Measurements from ENCODE around the gene GGTA1. TPM values are rescaled to one million over a fixed set of nuclear protein-coding genes. Genes with fewer than 3 reads are reported as not detected.
A peak's percentile ranks its signal among the peaks of the same experiment; 100 is the strongest.

GGTA1 gene
- total RNA-seq, 1 donor from 2014 or later = not detected

- Mint-ChIP-seq H3K4me3 (no peak overlapping the region), H3K36me3 (ENCODE audit: low read depth) (no peaks in the 10 kb centered on the region), H3K4me1 (peaks cover 6% of the 10 kb centered on the region), H3K9me3 (peaks cover 2% of the 10 kb centered on the region), H3K27ac (ENCODE audit: unreplicated experiment) (no peak overlapping the region), H3K27me3 (ENCODE audit: low read depth) (peaks cover 11% of the 10 kb centered on the region)
- no peak for TF ChIP-seq CTCF (conservative IDR thresholded peaks at IDR 0.05)
- no peak for DNase-seq (ENCODE audit: low read depth, low spot score)
Measured at GRCh38 chr9:121491111-121491510, 8.5 kb downstream of the GGTA1 start.

GRCh38 chr9:121489344-121489743, 10.3 kb downstream of the GGTA1 start:
- Mint-ChIP-seq H3K27me3 (ENCODE audit: low read depth) (peaks cover 1% of the 10 kb centered on the region), H3K9me3 (no peaks in the 10 kb centered on the region), H3K4me1 (peaks cover 21% of the 10 kb centered on the region), H3K27ac (ENCODE audit: unreplicated experiment) (no peak overlapping the region), H3K36me3 (ENCODE audit: low read depth) (no peaks in the 10 kb centered on the region), H3K4me3 (no peak overlapping the region)
- no peak for DNase-seq (ENCODE audit: low read depth, low spot score)
- TF ChIP-seq CTCF (conservative IDR thresholded peaks at IDR 0.05) = no peak

- Mint-ChIP-seq H3K27me3 (ENCODE audit: low read depth) (no peaks in the 10 kb centered on the region), H3K27ac (ENCODE audit: unreplicated experiment) (peak overlapping the region; percentile 31), H3K36me3 (ENCODE audit: low read depth) (no peaks in the 10 kb centered on the region), H3K9me3 (no peaks in the 10 kb centered on the region), H3K4me1 (peaks cover 34% of the 10 kb centered on the region), H3K4me3 (no peak overlapping the region)
- DNase-seq (ENCODE audit: low read depth, low spot score) = no peak
- TF ChIP-seq CTCF (conservative IDR thresholded peaks at IDR 0.05) = no peak
Measured at GRCh38 chr9:121486043-121486442, 13.6 kb downstream of the GGTA1 start.

- DNase-seq (ENCODE audit: low read depth, low spot score) = no peak
- Mint-ChIP-seq H3K27ac (ENCODE audit: unreplicated experiment) (peak overlapping the region; percentile 31), H3K4me3 (no peak overlapping the region), H3K36me3 (ENCODE audit: low read depth) (no peaks in the 10 kb centered on the region), H3K4me1 (peaks cover 34% of the 10 kb centered on the region), H3K9me3 (no peaks in the 10 kb centered on the region), H3K27me3 (ENCODE audit: low read depth) (no peaks in the 10 kb centered on the region)
- no peak for TF ChIP-seq CTCF (conservative IDR thresholded peaks at IDR 0.05)
Measured at GRCh38 chr9:121485623-121486022, 14.0 kb downstream of the GGTA1 start.

GRCh38 chr9:121484651-121485446, 14.8 kb downstream of the GGTA1 start:
- Mint-ChIP-seq H3K27ac (ENCODE audit: unreplicated experiment) (peak overlapping the region; percentile 45), H3K4me3 (no peak overlapping the region), H3K4me1 (peaks cover 35% of the 10 kb centered on the region), H3K27me3 (ENCODE audit: low read depth) (no peaks in the 10 kb centered on the region), H3K9me3 (no peaks in the 10 kb centered on the region), H3K36me3 (ENCODE audit: low read depth) (no peaks in the 10 kb centered on the region)
- TF ChIP-seq CTCF (conservative IDR thresholded peaks at IDR 0.05) = no peak
- no peak for DNase-seq (ENCODE audit: low read depth, low spot score)
